Stomach smooth muscle (tissue), 2 donors: Measurements from ENCODE around the gene POMT1.

Experiments used
- H3K27ac ChIP-seq: one replicate; pipeline ENCODE4 v1.7.0; 2013; ENCODE audit warnings: mild to moderate bottlenecking, low read length, inconsistent platforms
- H3K27me3 ChIP-seq, 2 donors: one replicate each; pipeline ENCODE4 v1.7.0; 2013; ENCODE audit warnings: low read length in 2 of 2; ENCODE audit not compliant: insufficient read depth in 2 of 2, control insufficient read depth in 1 of 2
- H3K36me3 ChIP-seq, 2 donors: one replicate each; pipeline ENCODE4 v1.7.0; 2013; ENCODE audit warnings: low read length in 2 of 2; ENCODE audit not compliant: control insufficient read depth in 2 of 2, insufficient read depth in 2 of 2
- H3K4me1 ChIP-seq: one replicate; pipeline ENCODE4 v1.7.0; 2013; ENCODE audit warnings: low read length; ENCODE audit not compliant: control insufficient read depth, insufficient read depth
- H3K4me3 ChIP-seq, 2 donors: one replicate each; pipeline ENCODE4 v1.7.0; 2013; ENCODE audit warnings: low read length in 2 of 2
- H3K9ac ChIP-seq, 2 donors: one replicate each; pipeline ENCODE4 v1.7.0; 2013; ENCODE audit warnings: low read length in 2 of 2, mild to moderate bottlenecking in 1 of 2
- H3K9me3 ChIP-seq, 2 donors: one replicate each; pipeline ENCODE4 v1.7.0; 2013; ENCODE audit warnings: low read length in 2 of 2; ENCODE audit not compliant: control insufficient read depth in 2 of 2
- donor health status: healthy.
- donor health status: Pancreatic carcinoma.

POMT1 gene

GRCh38 chr9:131485206-131485605 is 17.5 kb upstream of the POMT1 start:
- Histone ChIP-seq H3K4me1 (peaks cover 21% of the 10 kb centered on the region), H3K27ac (no peak overlapping the region), H3K36me3 (peaks cover 72 to 84% of the 10 kb centered on the region in 2 donors), H3K9me3 (no peaks in the 10 kb centered on the region), H3K9ac (no peak overlapping the region), H3K4me3 (no peak overlapping the region), H3K27me3 (no peaks in the 10 kb centered on the region)

GRCh38 chr9:131485728-131486422 is 16.8 kb upstream of the POMT1 start:
- Histone ChIP-seq H3K4me3 (no peak overlapping the region), H3K4me1 (peaks cover 21% of the 10 kb centered on the region), H3K27ac (no peak overlapping the region), H3K36me3 (peaks cover 76 to 87% of the 10 kb centered on the region in 2 donors), H3K9ac (no peak overlapping the region), H3K9me3 (no peaks in the 10 kb centered on the region), H3K27me3 (no peaks in the 10 kb centered on the region)

- peaks cover 21% of the 10 kb centered on the region for H3K4me1 ChIP-seq
- no peak overlapping the region for H3K4me3 ChIP-seq
- no peak overlapping the region for H3K9ac ChIP-seq
- H3K27me3 ChIP-seq, result no peaks in the 10 kb centered on the region
- H3K36me3 ChIP-seq, result peaks cover 82 to 93% of the 10 kb centered on the region in 2 donors
- H3K9me3 ChIP-seq, result no peaks in the 10 kb centered on the region
- no peak overlapping the region for H3K27ac ChIP-seq
Observed at GRCh38 chr9:131487001-131487400, 15.7 kb upstream of the POMT1 start.

- Histone ChIP-seq H3K27me3 (no peaks in the 10 kb centered on the region), H3K9ac (no peak overlapping the region), H3K4me1 (peaks cover 17% of the 10 kb centered on the region), H3K4me3 (no peak overlapping the region), H3K27ac (no peak overlapping the region), H3K36me3 (peaks cover 82 to 93% of the 10 kb centered on the region in 2 donors), H3K9me3 (no peaks in the 10 kb centered on the region)
Observed at GRCh38 chr9:131487621-131488031, 15.1 kb upstream of the POMT1 start.

- Histone ChIP-seq H3K4me3 (no peak overlapping the region), H3K27me3 (no peaks in the 10 kb centered on the region), H3K9me3 (no peaks in the 10 kb centered on the region), H3K27ac (no peak overlapping the region), H3K4me1 (no peaks in the 10 kb centered on the region), H3K36me3 (peaks cover 79 to 93% of the 10 kb centered on the region in 2 donors), H3K9ac (no peak overlapping the region)
Observed at GRCh38 chr9:131490514-131490913, 12.2 kb upstream of the POMT1 start.

GRCh38 chr9:131491001-131491710 is 11.6 kb upstream of the POMT1 start:
- H3K9me3 ChIP-seq, result no peaks in the 10 kb centered on the region
- no peak overlapping the region for H3K4me3 ChIP-seq
- H3K27me3 ChIP-seq, result no peaks in the 10 kb centered on the region
- no peak overlapping the region for H3K9ac ChIP-seq
- H3K27ac ChIP-seq, result no peak overlapping the region
- H3K4me1 ChIP-seq, result no peaks in the 10 kb centered on the region
- peaks cover 78 to 93% of the 10 kb centered on the region in 2 donors for H3K36me3 ChIP-seq

GRCh38 chr9:131492070-131492469 is 10.6 kb upstream of the POMT1 start:
- Histone ChIP-seq H3K4me1 (no peaks in the 10 kb centered on the region), H3K27me3 (no peaks in the 10 kb centered on the region), H3K36me3 (peaks cover 78 to 92% of the 10 kb centered on the region in 2 donors), H3K9me3 (no peaks in the 10 kb centered on the region), H3K27ac (no peak overlapping the region), H3K4me3 (no peak overlapping the region), H3K9ac (no peak overlapping the region)

GRCh38 chr9:131494296-131494870 is 8.3 kb upstream of the POMT1 start:
- Histone ChIP-seq H3K27ac (no peak overlapping the region), H3K36me3 (peaks cover 75 to 89% of the 10 kb centered on the region in 2 donors), H3K9ac (no peak overlapping the region), H3K27me3 (no peaks in the 10 kb centered on the region), H3K4me3 (no peak overlapping the region), H3K4me1 (no peaks in the 10 kb centered on the region), H3K9me3 (no peaks in the 10 kb centered on the region)

GRCh38 chr9:131495785-131496184 is 6.9 kb upstream of the POMT1 start:
- Histone ChIP-seq H3K4me1 (no peaks in the 10 kb centered on the region), H3K4me3 (no peak overlapping the region), H3K9me3 (no peaks in the 10 kb centered on the region), H3K9ac (no peak overlapping the region), H3K27ac (no peak overlapping the region), H3K36me3 (peaks cover 66 to 79% of the 10 kb centered on the region in 2 donors), H3K27me3 (no peaks in the 10 kb centered on the region)

GRCh38 chr9:131496844-131497405 is 5.8 kb upstream of the POMT1 start:
- H3K36me3 ChIP-seq, result peaks cover 57 to 67% of the 10 kb centered on the region in 2 donors
- no peak overlapping the region for H3K27ac ChIP-seq
- H3K9ac ChIP-seq, result no peak overlapping the region
- no peak overlapping the region for H3K4me3 ChIP-seq
- no peaks in the 10 kb centered on the region for H3K9me3 ChIP-seq
- H3K27me3 ChIP-seq, result no peaks in the 10 kb centered on the region
- peaks cover 6% of the 10 kb centered on the region for H3K4me1 ChIP-seq
